GM23338 (cell line): ENCODE measurements around the gene RASA3. TPM values are rescaled to one million over a fixed set of nuclear protein-coding genes. Genes with fewer than 3 reads are reported as not detected.

ENCODE experiments used
- ATAC-seq: fragments of 200-7000 bp; cut with Tn5 transposase; 3 replicates; pipeline ENCODE4 v1.9.1; 2020
- DNase-seq: peaks from one replicate; pipeline ENCODE4 v3.0.0-alpha.2; 2015; ENCODE audit warnings: low spot score
- H2AFZ ChIP-seq: fragments of 200-600 bp; sonication (generic); 2 replicates; pipeline ENCODE4 v1.8.0; 2016; ENCODE audit warnings: antibody characterized with exemption, mild to moderate bottlenecking, moderate library complexity
- H3F3A ChIP-seq: fragments of 200-600 bp; sonication (generic); replicated peaks from 2 replicates; pipeline ENCODE4 v1.8.0; 2017; ENCODE audit warnings: antibody characterized with exemption, mixed run types, low read depth
- H3K27ac ChIP-seq: fragments of 200-600 bp; sonication (generic); 2 replicates; pipeline ENCODE4 v1.6.1; 2016; ENCODE audit warnings: low read depth
- H3K27me3 ChIP-seq: fragments of 200-600 bp; sonication (generic); 2 replicates; pipeline ENCODE4 v1.8.0; 2016; ENCODE audit warnings: mild to moderate bottlenecking, mixed run types, moderate library complexity; ENCODE audit not compliant: insufficient read depth
- H3K36me3 ChIP-seq: fragments of 200-600 bp; sonication (generic); 2 replicates; pipeline ENCODE4 v1.8.0; 2016; ENCODE audit warnings: mild to moderate bottlenecking; ENCODE audit not compliant: insufficient read depth
- H3K4me1 ChIP-seq: fragments of 200-600 bp; sonication (generic); 2 replicates; pipeline ENCODE4 v1.8.0; 2016; ENCODE audit warnings: mild to moderate bottlenecking, moderate library complexity; ENCODE audit not compliant: insufficient read depth
- H3K4me2 ChIP-seq: fragments of 200-600 bp; sonication (generic); 2 replicates; pipeline ENCODE4 v1.7.1; 2017; ENCODE audit warnings: mixed run types
- H3K4me3 ChIP-seq: fragments of 200-600 bp; sonication (generic); 2 replicates; pipeline ENCODE4 v1.6.1; 2016; ENCODE audit warnings: mixed run types
- H3K79me2 ChIP-seq: fragments of 200-600 bp; sonication (generic); replicated peaks from 2 replicates; pipeline ENCODE4 v1.8.0; 2017; ENCODE audit warnings: mild to moderate bottlenecking; ENCODE audit not compliant: insufficient read depth
- H3K9me2 ChIP-seq: fragments of 200-600 bp; sonication (generic); 2 replicates; pipeline ENCODE4 v1.8.0; 2017; ENCODE audit not compliant: insufficient read depth
- H4K20me1 ChIP-seq: fragments of 200-600 bp; sonication (generic); replicated peaks from 2 replicates; pipeline ENCODE4 v1.8.0; 2017; ENCODE audit warnings: mild to moderate bottlenecking; ENCODE audit not compliant: insufficient read depth
- H3K27ac Mint-ChIP-seq: 2 replicates; pipeline ENCODE4 v1.8.0; 2020; ENCODE audit warnings: inconsistent platforms, mild to moderate bottlenecking, moderate library complexity, mixed read lengths
- H3K27me3 Mint-ChIP-seq: 3 replicates; pipeline ENCODE4 v1.8.0; 2022; ENCODE audit warnings: low read depth, mild to moderate bottlenecking, moderate library complexity, mixed read lengths, inconsistent platforms; ENCODE audit not compliant: insufficient read depth, poor library complexity
- H3K36me3 Mint-ChIP-seq: 3 replicates; pipeline ENCODE4 v1.8.0; 2021; ENCODE audit warnings: low read depth, mild to moderate bottlenecking, inconsistent platforms, moderate library complexity, mixed read lengths
- H3K4me1 Mint-ChIP-seq: 3 replicates; pipeline ENCODE4 v1.8.0; 2020; ENCODE audit warnings: mild to moderate bottlenecking, inconsistent platforms, mixed read lengths
- H3K4me3 Mint-ChIP-seq: 3 replicates; pipeline ENCODE4 v1.8.0; 2021; ENCODE audit warnings: moderate library complexity, mild to moderate bottlenecking, inconsistent platforms, mixed read lengths
- H3K9me3 Mint-ChIP-seq: 3 replicates; pipeline ENCODE4 v1.8.0; 2020; ENCODE audit warnings: moderate library complexity, mild to moderate bottlenecking, inconsistent platforms, mixed read lengths
- CTCF ChIP-seq, 2 experiments: fragments of 200-600 bp in 1 of 2; sonication (generic) in 1 of 2; conservative IDR thresholded peaks; 2 replicates each; pipeline versions ENCODE4 v1.5.1 to v1.6.1; 2016 to 2017; ENCODE audit warnings: antibody characterized with exemption in 2 of 2, low read depth in 2 of 2, mild to moderate bottlenecking in 2 of 2, moderate library complexity in 1 of 2
- ETS1 ChIP-seq: IDR thresholded peaks from 2 replicates; pipeline ENCODE4 v1.6.1; 2016; ENCODE audit warnings: antibody characterized with exemption
- EZH2 ChIP-seq: fragments of 200-600 bp; sonication (generic); IDR thresholded peaks from one replicate; pipeline ENCODE4 v1.8.0; 2017; ENCODE audit warnings: antibody characterized with exemption, mild to moderate bottlenecking, low read depth; ENCODE audit not compliant: unreplicated experiment
- EZH2phosphoT487 ChIP-seq: fragments of 200-600 bp; sonication (generic); IDR thresholded peaks from one replicate; pipeline ENCODE4 v1.8.1; 2018; ENCODE audit warnings: antibody characterized with exemption; ENCODE audit not compliant: unreplicated experiment
- JUNB ChIP-seq: IDR thresholded peaks from one replicate; pipeline ENCODE4 v1.6.1; 2016; ENCODE audit warnings: antibody characterized with exemption; ENCODE audit not compliant: unreplicated experiment
- NANOG ChIP-seq: IDR thresholded peaks from 2 replicates; pipeline ENCODE4 v1.6.1; 2016; ENCODE audit warnings: antibody characterized with exemption, borderline replicate concordance
- STAT1 ChIP-seq: IDR thresholded peaks from one replicate; pipeline ENCODE4 v1.6.1; 2016; ENCODE audit warnings: antibody characterized with exemption; ENCODE audit not compliant: unreplicated experiment
- ZNF462 ChIP-seq: fragments of 250-450 bp; sonication (Bioruptor Pico); IDR thresholded peaks from 2 replicates; pipeline ENCODE4 v1.5.0; 2020; ENCODE audit warnings: mild to moderate bottlenecking, moderate library complexity
- polyA plus RNA-seq: library from polyadenylated mRNA; unstranded; fragments of >200 nt; fragmentation: Nextera tagmentation; extraction: Ambion mirVana; gene quantifications from 2 replicates; pipeline ENCODE4 v1.2.1, GENCODE V29; 2016
- total RNA-seq: library from RNA; depleted of rRNA; stranded (reverse); fragments of >200 nt; shearing (Covaris generic); gene quantifications from 2 replicates; pipeline ENCODE4 v1.2.3, GENCODE V29; 2014

Gene RASA3
- total and polyA plus RNA-seq, 2 experiments from 2014 or later = 11.2 to 20.7 TPM

GRCh38 chr13:114108894-114109293 is 23.5 kb downstream of the RASA3 start (continued):
- TF ChIP-seq ZNF462 (CRISPR knock-in tag) (no peak), NANOG (no peak), JUNB (no peak), EZH2phosphoT487 (no peak), STAT1 (no peak), ETS1 (no peak)

GRCh38 chr13:114108141-114108761 is 24.2 kb downstream of the RASA3 start:
- Histone ChIP-seq H3K4me3 (no peak overlapping the region), H2AFZ (no peak overlapping the region), H3K27me3 (no peaks in the 10 kb centered on the region), H4K20me1 (no peaks in the 10 kb centered on the region; the same call in 1 of the 2 replicates), H3K4me1 (peaks cover 8% of the 10 kb centered on the region; the same call in 1 of the 2 replicates), H3K36me3 (no peaks in the 10 kb centered on the region), H3K4me2 (no peak overlapping the region), H3F3A (no peaks in the 10 kb centered on the region), H3K27ac (no peak overlapping the region), H3K9me2 (no peaks in the 10 kb centered on the region), H3K79me2 (peaks cover 63% of the 10 kb centered on the region)
- Mint-ChIP-seq H3K9me3 (no peaks in the 10 kb centered on the region), H3K27ac (no peak overlapping the region; the same call in 1 of the 2 replicates), H3K36me3 (peaks cover 4% of the 10 kb centered on the region; the same call in 1 of the 3 replicates), H3K4me1 (peaks cover 42% of the 10 kb centered on the region), H3K4me3 (no peak overlapping the region), H3K27me3 (peaks cover 13% of the 10 kb centered on the region)
- no peak for ATAC-seq
- TF ChIP-seq EZH2 = no peak
- no peak for TF ChIP-seq CTCF (conservative IDR thresholded peaks at IDR 0.05; ENCODE audit: low read depth in 2 of 2)
- no peak for DNase-seq
